ENCODE measurements around the gene DGKA. TPM values are rescaled to one million over a fixed set of nuclear protein-coding genes. Genes with fewer than 3 reads are reported as not detected.

The DGKA gene
- total and polyA plus RNA-seq, 2 experiments from 2014 or later = 16.1 to 24.6 TPM

DNA sequence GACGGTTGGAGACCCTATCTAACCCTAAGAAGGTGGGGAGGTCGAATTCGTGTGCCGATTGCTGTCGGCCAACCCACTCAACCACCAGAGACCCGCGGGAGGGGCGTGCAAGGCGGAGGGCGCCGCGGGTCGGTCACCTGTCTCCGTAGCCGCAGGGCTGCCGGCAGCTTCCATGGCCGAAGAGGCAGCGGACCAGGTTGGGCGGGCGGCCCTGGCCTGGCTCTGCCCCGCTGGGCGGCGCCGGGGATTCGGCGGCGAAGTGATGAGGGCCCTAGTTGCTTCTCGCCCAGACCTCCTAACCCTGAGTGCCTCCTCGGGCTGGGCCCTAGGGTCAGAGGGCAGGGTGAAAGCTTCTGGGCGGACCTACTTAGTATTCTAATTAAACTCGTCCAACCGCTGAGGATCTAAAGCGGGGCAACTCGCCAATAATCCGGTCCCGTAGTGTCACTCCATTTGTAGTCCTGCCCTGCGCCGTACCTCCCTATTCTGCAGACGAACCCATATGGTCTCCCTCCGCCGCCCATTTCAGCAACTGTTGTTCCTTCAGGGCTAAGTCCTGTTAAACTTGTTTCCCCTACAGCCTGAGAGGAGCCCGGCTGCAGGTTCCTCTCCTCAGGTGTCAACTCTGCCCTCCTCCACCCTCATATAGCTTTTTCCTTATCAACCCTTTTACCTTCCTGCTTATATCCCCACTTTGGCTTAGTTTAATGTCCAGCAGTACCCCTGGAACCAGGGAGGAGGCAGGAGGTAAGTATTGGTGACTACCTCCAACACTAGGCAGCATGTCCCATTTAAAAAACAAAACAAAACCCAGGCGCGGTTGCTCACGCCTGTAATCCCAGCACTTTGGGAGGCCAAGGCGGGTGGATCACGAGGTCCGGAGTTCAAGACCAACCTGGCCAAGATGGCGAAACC is 3.1 kb upstream of the DGKA start, which contains the start of gene PYM1:
Gene PYM1, minus strand, starts transcription at position 307 of the 915 bp plus-strand sequence. Its CDS starts 133 bp downstream, at position 174.
- Mint-ChIP-seq H3K36me3 (ENCODE audit: low read depth) (peaks cover 26% of the 10 kb centered on the region), H3K4me1 (peaks cover 42% of the 10 kb centered on the region), H3K27me3 (ENCODE audit: insufficient read depth, low read depth, poor library complexity) (peaks cover 19% of the 10 kb centered on the region), H3K4me3 (peak within 1 kb of the TSS; percentile 98), H3K9me3 (no peaks in the 10 kb centered on the region; the same call in 2 of the 3 replicates), H3K27ac (peak within 1 kb of the TSS; percentile 99)
- peak within 1 kb of the TSS; percentile 85 for H3K4me2 ChIP-seq
- peaks cover 15% of the 10 kb centered on the region for H3K27me3 ChIP-seq (ENCODE audit: insufficient read depth)
- TF ChIP-seq EZH2phosphoT487 (IDR thresholded peaks at IDR 0.05; ENCODE audit: unreplicated experiment) = no peak
- TF ChIP-seq CREB1 (CRISPR knock-in tag; IDR thresholded peaks at IDR 0.05; ENCODE audit: low read depth) = peak; percentile 36
- peak; percentile 95 for TF ChIP-seq POLR2AphosphoS5 (IDR thresholded peaks at IDR 0.05; ENCODE audit: low read depth)
- peak within 1 kb of the TSS; percentile 96 for H3K27ac ChIP-seq (ENCODE audit: low read depth)
- peaks cover 18% of the 10 kb centered on the region for H3F3A ChIP-seq (replicated peaks; ENCODE audit: low read depth)
- H3K36me3 ChIP-seq (ENCODE audit: insufficient read depth) = peaks cover 4% of the 10 kb centered on the region; the same call in 1 of the 2 replicates
- H3K4me1 ChIP-seq (ENCODE audit: insufficient read depth) = peaks cover 45% of the 10 kb centered on the region
- peak within 1 kb of the TSS; percentile 99 for H3K4me3 ChIP-seq
- ATAC-seq (peak; percentile 69), DNase-seq (ENCODE audit: low spot score) (peak; percentile 94)
- H2AFZ ChIP-seq = peak within 1 kb of the TSS; percentile 91; the same call in 1 of the 2 replicates
- no peaks in the 10 kb centered on the region; the same call in 1 of the 2 replicates for H4K20me1 ChIP-seq (replicated peaks; ENCODE audit: insufficient read depth)
- H3K9me2 ChIP-seq (ENCODE audit: insufficient read depth) = no peaks in the 10 kb centered on the region
- H3K79me2 ChIP-seq (replicated peaks; ENCODE audit: insufficient read depth) = peaks cover 39% of the 10 kb centered on the region

DNA sequence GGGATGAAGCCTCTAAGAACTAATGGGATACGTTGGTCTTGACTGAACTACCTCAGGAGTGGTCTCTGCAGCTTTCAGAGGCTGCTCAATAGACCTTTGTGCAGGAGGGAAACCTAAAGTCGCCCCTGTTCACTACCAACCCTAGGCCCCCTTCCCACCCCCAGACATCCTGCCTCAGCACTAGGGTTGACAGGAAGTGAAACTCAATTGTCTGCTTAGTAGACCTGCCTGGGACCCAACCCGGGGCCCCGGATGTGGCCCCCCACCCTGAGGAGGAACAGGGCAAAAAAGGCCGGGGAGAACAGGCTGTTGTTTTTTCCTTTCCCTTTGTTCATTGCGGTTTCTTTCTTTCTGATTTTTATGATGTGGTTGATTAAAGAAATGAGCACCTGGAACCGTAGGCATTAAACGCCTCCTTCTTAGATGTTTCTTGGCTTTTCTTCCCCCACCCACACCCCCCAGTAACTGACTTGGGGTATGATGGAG is 1.6 kb upstream of the DGKA start:
- H3K9me2 ChIP-seq (ENCODE audit: insufficient read depth) = no peaks in the 10 kb centered on the region
- H3F3A ChIP-seq (replicated peaks; ENCODE audit: low read depth) = peaks cover 18% of the 10 kb centered on the region
- ATAC-seq (no peak), DNase-seq (ENCODE audit: low spot score) (no peak)
- no peak overlapping the region; the same call in 1 of the 3 replicates for H3K4me3 Mint-ChIP-seq
- H3K27ac ChIP-seq (ENCODE audit: low read depth) = peak overlapping the region; percentile 96; the same call in 1 of the 2 replicates
- no peaks in the 10 kb centered on the region; the same call in 2 of the 3 replicates for H3K9me3 Mint-ChIP-seq
- no peaks in the 10 kb centered on the region for H3K36me3 ChIP-seq (ENCODE audit: insufficient read depth)
- peaks cover 16% of the 10 kb centered on the region for H3K36me3 Mint-ChIP-seq (ENCODE audit: low read depth)
- H2AFZ ChIP-seq = no peak overlapping the region
- H3K4me1 ChIP-seq (ENCODE audit: insufficient read depth) = peaks cover 48% of the 10 kb centered on the region
- peaks cover 30% of the 10 kb centered on the region for H3K27me3 ChIP-seq (ENCODE audit: insufficient read depth)
- H4K20me1 ChIP-seq (replicated peaks; ENCODE audit: insufficient read depth) = no peaks in the 10 kb centered on the region
- H3K27ac Mint-ChIP-seq = peak overlapping the region; percentile 54
- H3K4me2 ChIP-seq = no peak overlapping the region; the same call in 1 of the 2 replicates
- H3K79me2 ChIP-seq (replicated peaks; ENCODE audit: insufficient read depth) = peaks cover 24% of the 10 kb centered on the region
- H3K4me3 ChIP-seq = no peak overlapping the region
- H3K4me1 Mint-ChIP-seq = peaks cover 42% of the 10 kb centered on the region
- H3K27me3 Mint-ChIP-seq (ENCODE audit: insufficient read depth, low read depth, poor library complexity) = peaks cover 19% of the 10 kb centered on the region
- TF ChIP-seq, protein P1, sequence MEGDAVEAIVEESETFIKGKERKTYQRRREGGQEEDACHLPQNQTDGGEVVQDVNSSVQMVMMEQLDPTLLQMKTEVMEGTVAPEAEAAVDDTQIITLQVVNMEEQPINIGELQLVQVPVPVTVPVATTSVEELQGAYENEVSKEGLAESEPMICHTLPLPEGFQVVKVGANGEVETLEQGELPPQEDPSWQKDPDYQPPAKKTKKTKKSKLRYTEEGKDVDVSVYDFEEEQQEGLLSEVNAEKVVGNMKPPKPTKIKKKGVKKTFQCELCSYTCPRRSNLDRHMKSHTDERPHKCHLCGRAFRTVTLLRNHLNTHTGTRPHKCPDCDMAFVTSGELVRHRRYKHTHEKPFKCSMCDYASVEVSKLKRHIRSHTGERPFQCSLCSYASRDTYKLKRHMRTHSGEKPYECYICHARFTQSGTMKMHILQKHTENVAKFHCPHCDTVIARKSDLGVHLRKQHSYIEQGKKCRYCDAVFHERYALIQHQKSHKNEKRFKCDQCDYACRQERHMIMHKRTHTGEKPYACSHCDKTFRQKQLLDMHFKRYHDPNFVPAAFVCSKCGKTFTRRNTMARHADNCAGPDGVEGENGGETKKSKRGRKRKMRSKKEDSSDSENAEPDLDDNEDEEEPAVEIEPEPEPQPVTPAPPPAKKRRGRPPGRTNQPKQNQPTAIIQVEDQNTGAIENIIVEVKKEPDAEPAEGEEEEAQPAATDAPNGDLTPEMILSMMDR (conservative IDR thresholded peaks at IDR 0.05; ENCODE audit: low read depth in 2 of 2) = no peak
- TF ChIP-seq EZH2 (IDR thresholded peaks at IDR 0.05; ENCODE audit: low read depth, unreplicated experiment) (no peak), CREB1 (CRISPR knock-in tag; IDR thresholded peaks at IDR 0.05; ENCODE audit: low read depth) (no peak), ZNF114 (CRISPR knock-in tag; IDR thresholded peaks at IDR 0.05) (no peak), POLR2AphosphoS5 (IDR thresholded peaks at IDR 0.05; ENCODE audit: low read depth) (no peak; the same call in 1 of the 2 replicates), JUNB (IDR thresholded peaks at IDR 0.05; ENCODE audit: unreplicated experiment) (no peak), ZNF331 (CRISPR knock-in tag; IDR thresholded peaks at IDR 0.05; ENCODE audit: low read depth) (no peak), NANOG (IDR thresholded peaks at IDR 0.05; ENCODE audit: borderline replicate concordance) (no peak)
- TF ChIP-seq, protein P2, sequence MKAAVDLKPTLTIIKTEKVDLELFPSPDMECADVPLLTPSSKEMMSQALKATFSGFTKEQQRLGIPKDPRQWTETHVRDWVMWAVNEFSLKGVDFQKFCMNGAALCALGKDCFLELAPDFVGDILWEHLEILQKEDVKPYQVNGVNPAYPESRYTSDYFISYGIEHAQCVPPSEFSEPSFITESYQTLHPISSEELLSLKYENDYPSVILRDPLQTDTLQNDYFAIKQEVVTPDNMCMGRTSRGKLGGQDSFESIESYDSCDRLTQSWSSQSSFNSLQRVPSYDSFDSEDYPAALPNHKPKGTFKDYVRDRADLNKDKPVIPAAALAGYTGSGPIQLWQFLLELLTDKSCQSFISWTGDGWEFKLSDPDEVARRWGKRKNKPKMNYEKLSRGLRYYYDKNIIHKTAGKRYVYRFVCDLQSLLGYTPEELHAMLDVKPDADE (IDR thresholded peaks at IDR 0.05) = no peak

All from GM23338 (cell line).